SK-N-DZ (cell line): Measurements from ENCODE around the gene NOP14.

Experiments used
- DNase-seq: peaks from one replicate; pipeline ENCODE4 v3.0.0-alpha.2; 2015; ENCODE audit warnings: low spot score

The NOP14 gene

GRCh38 chr4:2914256-2915126 lies 48.7 kb downstream of the NOP14 start:
- DNase-seq = no peak

- DNase-seq = no peak
Measured at GRCh38 chr4:2913168-2913567, 50.0 kb downstream of the NOP14 start.

- DNase-seq = no peak
Measured at GRCh38 chr4:2911868-2912267, 51.3 kb downstream of the NOP14 start.

- no peak for DNase-seq
Measured at GRCh38 chr4:2910409-2910808, 52.8 kb downstream of the NOP14 start.

- no peak for DNase-seq
Measured at GRCh38 chr4:2909583-2909982, 53.6 kb downstream of the NOP14 start.

- no peak for DNase-seq
Measured at GRCh38 chr4:2908686-2909085, 54.5 kb downstream of the NOP14 start.

- DNase-seq = no peak
Measured at GRCh38 chr4:2907706-2908293, 55.4 kb downstream of the NOP14 start.

GRCh38 chr4:2907226-2907625 lies 56.0 kb downstream of the NOP14 start:
- DNase-seq = no peak

GRCh38 chr4:2906218-2906617 lies 57.0 kb downstream of the NOP14 start:
- no peak for DNase-seq

GRCh38 chr4:2905544-2905943 lies 57.7 kb downstream of the NOP14 start:
- DNase-seq = no peak

GRCh38 chr4:2902126-2902525 lies 61.1 kb downstream of the NOP14 start:
- no peak for DNase-seq

- DNase-seq = no peak
Measured at GRCh38 chr4:2901186-2901585, 62.0 kb downstream of the NOP14 start.

GRCh38 chr4:2900741-2901140 lies 62.5 kb downstream of the NOP14 start:
- no peak for DNase-seq

GRCh38 chr4:2898001-2898400 lies 65.2 kb downstream of the NOP14 start:
- DNase-seq = no peak

- no peak for DNase-seq
Measured at GRCh38 chr4:2893772-2894171, 69.4 kb downstream of the NOP14 start.

- DNase-seq = no peak
Measured at GRCh38 chr4:2891294-2891693, 71.9 kb downstream of the NOP14 start.

- DNase-seq = no peak
Measured at GRCh38 chr4:2888886-2889285, 74.3 kb downstream of the NOP14 start.
